Endothelial cell (in vitro differentiated cells): ENCODE measurements around the gene IQSEC1. TPM values are rescaled to one million over a fixed set of nuclear protein-coding genes. Genes with fewer than 3 reads are reported as not detected.
A peak's percentile ranks its signal among the peaks of the same experiment; 100 is the strongest.

Source experiments
- DNase-seq: peaks from one replicate; pipeline ENCODE4 v3.0.0; 2021; ENCODE audit warnings: low spot score
- H3K27ac Mint-ChIP-seq: one replicate; pipeline ENCODE4 v1.8.0; 2021; ENCODE audit warnings: mixed read lengths, inconsistent platforms; ENCODE audit not compliant: unreplicated experiment
- H3K27me3 Mint-ChIP-seq: one replicate; pipeline ENCODE4 v1.8.0; 2021; ENCODE audit warnings: mild to moderate bottlenecking, moderate library complexity, mixed read lengths, inconsistent platforms; ENCODE audit not compliant: unreplicated experiment
- H3K36me3 Mint-ChIP-seq: one replicate; pipeline ENCODE4 v1.8.0; 2021; ENCODE audit warnings: mild to moderate bottlenecking, low read depth, mixed read lengths, inconsistent platforms; ENCODE audit not compliant: unreplicated experiment
- H3K4me1 Mint-ChIP-seq: one replicate; pipeline ENCODE4 v1.8.0; 2021; ENCODE audit warnings: mild to moderate bottlenecking, mixed read lengths, inconsistent platforms; ENCODE audit not compliant: unreplicated experiment
- H3K4me3 Mint-ChIP-seq: one replicate; pipeline ENCODE4 v1.8.0; 2021; ENCODE audit warnings: mild to moderate bottlenecking, mixed read lengths, inconsistent platforms; ENCODE audit not compliant: unreplicated experiment
- H3K9me3 Mint-ChIP-seq: one replicate; pipeline ENCODE4 v1.8.0; 2021; ENCODE audit warnings: mixed read lengths, inconsistent platforms; ENCODE audit not compliant: unreplicated experiment
- total RNA-seq: library from RNA; stranded (reverse); fragmentation: NEBNext Ultra II Directional; extraction: Animal tissue kit (Norgen Biotek cat#: 25700); gene quantifications from one replicate; pipeline ENCODE4 v1.2.1, GENCODE V29; 2021; ENCODE audit not compliant: unreplicated experiment
- TF ChIP-seq, protein P1 (sequence below): fragments of 200-600 bp; sonication (generic); IDR thresholded peaks from one replicate; pipeline ENCODE4 v1.5.0; 2021; ENCODE audit warnings: antibody characterized with exemption; ENCODE audit not compliant: unreplicated experiment

IQSEC1 gene
- total RNA-seq, 1 donor from 2014 or later: 75.3 TPM

DNA sequence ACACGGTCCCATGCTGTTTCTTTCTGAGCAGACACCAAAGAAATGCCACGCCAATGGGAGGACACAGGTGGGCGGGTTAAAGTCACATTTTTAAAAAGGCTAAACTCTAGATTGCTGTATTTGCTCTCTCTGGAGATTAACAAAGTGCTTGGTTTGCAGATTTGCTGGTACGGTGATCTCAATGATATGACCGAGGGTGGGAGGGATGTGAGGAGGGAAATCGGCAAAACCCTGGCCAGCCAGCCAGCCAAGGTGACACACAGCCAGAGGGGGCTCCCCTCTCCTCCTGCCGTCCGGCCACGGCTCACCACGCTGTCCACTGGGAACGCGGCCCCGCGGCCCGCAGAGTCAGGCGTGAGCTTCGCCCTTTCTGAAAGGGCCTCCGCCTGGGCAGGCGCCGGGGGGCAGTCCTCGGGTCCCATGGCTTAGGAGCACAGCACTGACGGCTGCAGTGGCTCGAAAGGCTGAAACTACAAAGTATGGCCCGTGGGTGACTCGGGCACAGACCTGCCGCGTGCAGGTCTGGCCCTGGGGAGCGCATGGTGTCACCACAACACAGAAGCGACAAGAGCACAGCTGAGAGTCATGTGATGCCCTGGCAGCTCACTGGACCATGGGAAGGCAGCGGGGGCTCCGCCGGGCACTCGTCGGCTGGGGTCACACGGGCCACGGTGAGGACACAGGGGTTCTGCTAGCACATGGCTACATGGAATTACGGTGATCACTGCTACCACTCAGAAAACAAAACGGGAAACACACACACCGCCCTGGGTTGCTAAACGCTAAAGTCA is 174.1 kb downstream of the IQSEC1 start:
- no peaks in the 10 kb centered on the region for H3K9me3 Mint-ChIP-seq
- H3K36me3 Mint-ChIP-seq: peaks cover 15% of the 10 kb centered on the region
- no peak overlapping the region for H3K27ac Mint-ChIP-seq
- peak overlapping the region; percentile 47 for H3K4me3 Mint-ChIP-seq
- TF ChIP-seq, protein P1, sequence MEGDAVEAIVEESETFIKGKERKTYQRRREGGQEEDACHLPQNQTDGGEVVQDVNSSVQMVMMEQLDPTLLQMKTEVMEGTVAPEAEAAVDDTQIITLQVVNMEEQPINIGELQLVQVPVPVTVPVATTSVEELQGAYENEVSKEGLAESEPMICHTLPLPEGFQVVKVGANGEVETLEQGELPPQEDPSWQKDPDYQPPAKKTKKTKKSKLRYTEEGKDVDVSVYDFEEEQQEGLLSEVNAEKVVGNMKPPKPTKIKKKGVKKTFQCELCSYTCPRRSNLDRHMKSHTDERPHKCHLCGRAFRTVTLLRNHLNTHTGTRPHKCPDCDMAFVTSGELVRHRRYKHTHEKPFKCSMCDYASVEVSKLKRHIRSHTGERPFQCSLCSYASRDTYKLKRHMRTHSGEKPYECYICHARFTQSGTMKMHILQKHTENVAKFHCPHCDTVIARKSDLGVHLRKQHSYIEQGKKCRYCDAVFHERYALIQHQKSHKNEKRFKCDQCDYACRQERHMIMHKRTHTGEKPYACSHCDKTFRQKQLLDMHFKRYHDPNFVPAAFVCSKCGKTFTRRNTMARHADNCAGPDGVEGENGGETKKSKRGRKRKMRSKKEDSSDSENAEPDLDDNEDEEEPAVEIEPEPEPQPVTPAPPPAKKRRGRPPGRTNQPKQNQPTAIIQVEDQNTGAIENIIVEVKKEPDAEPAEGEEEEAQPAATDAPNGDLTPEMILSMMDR: no peak
- peaks cover 23% of the 10 kb centered on the region for H3K27me3 Mint-ChIP-seq
- DNase-seq: no peak
- H3K4me1 Mint-ChIP-seq: peaks cover 17% of the 10 kb centered on the region

DNA sequence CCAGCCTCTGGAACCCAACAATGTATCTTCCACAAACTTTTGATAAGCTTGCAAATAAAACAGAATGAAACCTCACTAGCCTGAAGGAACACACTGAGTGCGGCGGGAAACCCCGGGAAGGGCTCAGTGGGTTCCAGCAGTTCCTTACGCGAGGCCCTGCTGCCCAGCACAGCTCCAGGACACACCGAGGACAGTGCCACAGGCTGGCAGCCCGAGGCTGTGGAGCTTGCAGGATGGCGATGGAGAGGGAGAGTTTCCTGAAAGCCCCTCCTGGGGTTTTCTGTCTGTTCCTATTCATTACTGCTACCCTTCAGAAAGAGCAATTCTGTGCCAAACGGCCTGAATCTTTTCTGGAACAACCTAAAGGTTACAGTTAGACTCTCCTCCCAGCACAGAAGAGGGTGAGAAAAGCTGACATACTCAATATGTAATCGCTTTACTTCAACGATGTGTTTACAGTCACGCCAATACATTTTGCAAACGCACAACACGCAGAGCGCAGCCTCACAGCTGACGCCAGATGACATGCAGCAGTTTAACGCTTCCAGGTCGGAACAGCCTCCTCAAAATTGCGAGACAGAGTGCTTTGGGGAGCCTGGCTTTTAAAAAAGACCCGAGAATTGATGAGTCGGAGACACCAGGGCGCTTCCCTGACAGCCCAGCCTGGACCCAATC is 174.8 kb downstream of the IQSEC1 start:
- DNase-seq: no peak
- peaks cover 24% of the 10 kb centered on the region for H3K27me3 Mint-ChIP-seq
- no peaks in the 10 kb centered on the region for H3K9me3 Mint-ChIP-seq
- no peak overlapping the region for H3K27ac Mint-ChIP-seq
- H3K36me3 Mint-ChIP-seq: peaks cover 15% of the 10 kb centered on the region
- H3K4me1 Mint-ChIP-seq: peaks cover 17% of the 10 kb centered on the region
- TF ChIP-seq, protein P1: no peak
- H3K4me3 Mint-ChIP-seq: no peak overlapping the region

DNA sequence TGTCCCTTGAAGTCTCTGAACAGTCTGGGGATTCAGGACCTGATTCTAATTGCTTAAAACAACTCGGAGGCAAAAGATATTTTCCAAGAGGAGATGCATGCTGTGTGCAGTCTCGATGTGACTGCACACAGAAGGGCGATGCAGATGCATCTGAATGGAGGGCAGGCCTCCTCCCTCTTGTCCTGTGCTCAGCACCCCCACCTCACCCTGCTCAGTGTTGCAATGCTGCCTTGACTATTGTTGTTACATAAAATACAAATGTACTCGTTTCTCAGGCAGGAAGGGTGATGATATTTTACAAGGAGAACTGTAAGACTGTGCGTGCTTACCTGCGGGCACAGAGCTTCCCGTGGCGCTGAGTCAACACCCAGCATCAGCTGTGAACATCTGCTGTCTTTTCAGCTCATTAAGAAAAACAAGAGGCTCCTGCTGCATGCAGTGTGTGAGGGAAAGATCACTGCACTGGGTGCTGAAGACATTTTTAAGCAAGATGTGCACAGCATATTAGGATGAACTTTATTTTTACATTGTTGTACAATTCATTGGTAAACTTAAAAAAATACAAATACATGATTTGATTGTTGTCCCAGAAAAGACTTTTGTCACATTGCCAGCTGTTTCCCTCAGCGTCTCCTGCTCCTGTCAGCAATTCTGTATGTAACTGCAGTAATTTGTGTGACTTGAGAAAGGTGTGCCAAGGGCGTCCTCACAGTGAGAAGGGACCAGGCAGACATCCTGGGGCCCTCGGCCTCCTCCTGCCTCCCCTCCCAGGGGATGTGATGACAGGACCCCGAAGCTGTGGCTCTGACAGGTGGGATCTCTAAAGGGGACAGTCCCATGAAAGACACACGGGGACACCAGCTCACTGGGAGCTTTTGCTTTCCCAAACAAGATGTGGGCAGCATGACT is 175.6 kb downstream of the IQSEC1 start:
- peaks cover 29% of the 10 kb centered on the region for H3K27me3 Mint-ChIP-seq
- no peak overlapping the region for H3K4me3 Mint-ChIP-seq
- TF ChIP-seq, protein P1: no peak
- no peaks in the 10 kb centered on the region for H3K9me3 Mint-ChIP-seq
- DNase-seq: no peak
- peaks cover 17% of the 10 kb centered on the region for H3K4me1 Mint-ChIP-seq
- H3K27ac Mint-ChIP-seq: no peak overlapping the region
- H3K36me3 Mint-ChIP-seq: peaks cover 15% of the 10 kb centered on the region

DNA sequence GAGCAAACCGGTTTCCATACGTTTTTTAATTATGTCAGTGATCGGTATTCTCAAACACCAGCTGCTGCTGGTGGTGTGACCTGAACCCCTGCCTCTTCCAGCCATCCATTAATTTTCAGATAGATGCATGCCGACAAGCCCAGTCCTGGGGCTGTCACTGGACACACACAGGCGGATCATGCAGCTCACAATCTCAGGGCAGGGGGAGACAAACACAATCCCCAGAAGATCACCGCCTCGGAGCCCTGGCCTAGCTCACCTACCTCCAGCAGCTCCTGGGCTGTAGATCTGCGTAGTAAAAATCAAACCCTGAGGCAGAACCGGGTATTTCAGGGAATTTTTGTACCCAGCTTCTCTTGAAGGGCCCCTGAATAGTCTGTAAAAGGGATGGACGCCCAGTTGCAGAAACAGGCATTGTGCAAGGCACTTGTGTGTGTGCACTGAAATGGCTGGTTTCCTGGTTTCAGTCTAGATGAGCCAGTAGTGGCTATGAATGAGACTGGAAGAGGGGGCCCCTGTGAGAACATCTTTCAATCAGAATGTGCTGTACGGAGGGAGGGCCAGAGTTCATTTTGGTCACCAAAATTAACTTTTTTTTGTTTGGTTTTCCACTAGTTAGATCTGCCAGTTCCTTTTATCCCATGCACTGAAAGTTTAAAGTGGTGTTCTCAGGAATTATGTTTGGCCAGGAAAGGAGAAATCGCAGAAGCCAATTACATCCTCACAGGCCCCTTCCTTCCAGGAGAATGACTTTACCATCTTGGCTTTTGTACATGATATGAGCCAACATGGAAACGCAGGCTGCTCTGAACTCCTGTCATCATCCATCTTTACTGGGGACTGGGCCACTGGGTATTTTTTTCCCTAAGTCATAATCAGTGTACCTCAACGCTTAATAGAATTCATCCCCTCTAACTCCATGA is 176.9 kb downstream of the IQSEC1 start:
- DNase-seq: no peak
- Mint-ChIP-seq H3K27me3 (peaks cover 29% of the 10 kb centered on the region), H3K36me3 (peaks cover 15% of the 10 kb centered on the region), H3K27ac (no peak overlapping the region), H3K4me3 (no peak overlapping the region), H3K9me3 (no peaks in the 10 kb centered on the region), H3K4me1 (peaks cover 21% of the 10 kb centered on the region)
- TF ChIP-seq, protein P1: no peak
